Fibroblast of skin of right biceps (primary cell): ENCODE data around the gene ATRIP.

Experiments used
- DNase-seq: peaks from one replicate; pipeline ENCODE4 v3.0.0-alpha.2; 2013

The ATRIP gene

GRCh38 chr3:48505968-48506504, 59.5 kb downstream of the ATRIP start:
- no peak for DNase-seq

DNA sequence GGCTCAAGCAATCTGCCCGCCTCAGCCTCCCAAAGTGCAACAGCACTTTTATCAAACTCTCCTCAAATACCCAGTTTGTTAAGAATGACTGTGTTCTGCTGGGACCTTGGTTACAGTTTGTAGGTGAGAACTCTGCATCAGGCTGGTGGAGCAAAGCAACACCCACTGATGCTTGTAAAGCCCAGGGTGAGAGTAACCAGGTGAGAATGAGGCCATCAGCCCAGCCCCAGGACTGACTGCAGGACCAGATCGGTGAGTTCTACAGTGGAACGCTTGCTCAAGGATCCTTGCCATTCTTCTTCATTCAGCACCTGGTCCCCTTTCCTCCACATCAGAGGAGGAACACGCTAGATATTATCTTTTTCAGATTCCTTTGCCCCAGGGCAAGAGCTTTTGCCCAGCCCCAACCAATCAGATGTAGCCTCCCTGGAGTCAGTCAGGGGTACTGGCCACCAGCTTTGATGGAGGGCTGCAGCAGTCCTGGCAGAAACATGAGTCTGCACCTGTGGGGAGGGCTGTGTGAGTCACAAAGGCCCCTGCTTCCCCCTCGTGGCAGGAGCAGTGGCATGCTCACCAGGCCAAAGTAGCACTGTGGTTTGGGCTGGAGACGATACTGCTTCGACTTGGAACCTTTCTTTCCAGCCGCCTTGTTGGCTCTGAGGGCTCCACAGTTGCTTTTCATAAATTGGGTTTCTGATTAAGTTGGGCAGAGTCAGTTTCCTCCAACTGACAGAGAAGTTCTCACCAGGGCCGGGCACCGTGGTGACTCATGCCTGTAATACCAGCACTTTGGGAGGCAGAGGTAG, 60.9 kb downstream of the ATRIP start:
- DNase-seq = peak; percentile 57

DNA sequence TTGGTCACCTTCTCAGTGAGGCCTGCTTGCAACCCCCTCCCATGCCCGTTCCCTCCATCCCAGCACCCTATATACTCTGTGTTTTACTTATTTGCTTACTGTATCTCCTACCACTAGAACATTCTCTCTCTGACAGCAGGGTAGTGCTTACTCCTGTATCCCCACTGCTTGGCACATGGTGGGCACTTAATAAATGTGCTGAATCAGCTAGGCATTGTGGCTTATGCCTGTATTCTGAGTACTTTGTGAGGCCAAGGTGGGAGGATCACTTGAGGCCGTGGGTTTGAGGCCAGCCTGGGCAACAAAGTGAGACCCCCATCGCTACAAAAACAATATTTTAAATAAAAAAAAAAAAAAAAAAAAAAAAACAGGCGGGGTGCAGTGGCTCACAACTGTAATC, 65.0 kb downstream of the ATRIP start:
- DNase-seq = no peak

DNA sequence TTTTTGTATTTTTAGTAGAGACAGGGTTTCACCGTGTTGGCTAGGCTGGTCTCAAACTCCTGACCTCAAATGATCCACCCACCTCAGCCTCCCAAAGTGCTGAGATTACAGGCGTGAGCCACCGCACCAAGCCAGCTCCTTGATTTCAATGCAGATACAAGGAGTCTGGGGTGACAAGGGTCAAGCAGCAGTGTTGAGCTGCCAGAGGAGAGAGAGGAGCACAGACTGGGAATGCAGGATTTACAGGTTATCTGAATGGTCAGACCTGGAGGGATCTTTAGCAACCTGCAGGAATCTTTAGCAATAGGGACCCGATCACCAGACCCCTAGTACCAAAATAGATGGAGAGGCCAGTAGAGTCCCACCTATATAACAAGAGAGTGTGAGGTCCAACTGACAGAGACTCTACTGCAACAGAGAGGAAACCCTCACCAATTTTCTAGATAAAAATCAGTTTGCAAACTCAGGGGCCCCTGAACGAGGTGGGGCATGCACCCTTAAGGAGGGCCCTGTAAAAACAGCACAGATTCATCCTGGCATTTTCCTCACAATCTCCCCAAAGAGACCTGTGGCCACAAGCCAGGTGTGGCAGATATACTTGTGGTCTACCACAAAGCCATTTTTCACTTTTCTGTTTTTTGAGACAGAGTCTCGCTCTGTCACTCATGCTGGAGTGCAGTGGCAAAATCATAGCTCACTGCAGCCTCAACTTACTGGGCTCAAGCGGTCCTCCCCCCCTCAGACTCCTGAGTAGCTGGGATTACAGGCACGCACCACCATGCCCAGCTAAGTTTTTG, 68.1 kb downstream of the ATRIP start:
- DNase-seq = no peak
